Neural cell (in vitro differentiated cells): ENCODE measurements around the gene ADM2. TPM values are rescaled to one million over a fixed set of nuclear protein-coding genes. Genes with fewer than 3 reads are reported as not detected.

ENCODE experiments used
- H2AFZ ChIP-seq: fragments of 200-600, 300-800 bp; sonication (generic), shearing (Covaris generic); 2 replicates; pipeline ENCODE4 v1.6.0; 2014; ENCODE audit warnings: low read depth, mild to moderate bottlenecking, antibody characterized with exemption, low read length, moderate library complexity
- H3F3A ChIP-seq: fragments of 200-600 bp; shearing (Covaris generic); 2 replicates; pipeline ENCODE4 v1.6.1; 2016; ENCODE audit warnings: mild to moderate bottlenecking, moderate library complexity, mixed read lengths, antibody characterized with exemption, low read length; ENCODE audit not compliant: insufficient read depth, poor library complexity, severe bottlenecking
- H3K27ac ChIP-seq: fragments of 200-600, 300-800 bp; sonication (generic), shearing (Covaris generic); 2 replicates; pipeline ENCODE4 v1.5.1; 2014; ENCODE audit warnings: mild to moderate bottlenecking, low read length, moderate library complexity
- H3K27me3 ChIP-seq: fragments of 300-800, 200-600 bp; sonication (generic), shearing (Covaris generic); 2 replicates; pipeline ENCODE4 v1.6.0; 2014; ENCODE audit warnings: mild to moderate bottlenecking, low read depth, low read length, moderate library complexity; ENCODE audit not compliant: insufficient read depth
- H3K36me3 ChIP-seq: fragments of 300-800, 200-600 bp; sonication (generic), shearing (Covaris generic); 2 replicates; pipeline ENCODE4 v1.5.1; 2014; ENCODE audit warnings: mild to moderate bottlenecking, antibody characterized with exemption, low read length, moderate library complexity; ENCODE audit not compliant: insufficient read depth
- H3K4me2 ChIP-seq: fragments of 300-800, 200-600 bp; sonication (generic), shearing (Covaris generic); 2 replicates; pipeline ENCODE4 v1.6.0; 2014; ENCODE audit warnings: mild to moderate bottlenecking, low read length
- H3K4me3 ChIP-seq: fragments of 300-800, 200-600 bp; sonication (generic), shearing (Covaris generic); 2 replicates; pipeline ENCODE4 v1.5.1; 2014; ENCODE audit warnings: mild to moderate bottlenecking, low read length, moderate library complexity
- H3K79me2 ChIP-seq: fragments of 200-600 bp; shearing (Covaris generic); replicated peaks from 2 replicates; pipeline ENCODE4 v1.6.0; 2014; ENCODE audit warnings: mild to moderate bottlenecking, low read length, moderate library complexity; ENCODE audit not compliant: insufficient read depth
- H3K9ac ChIP-seq: fragments of 300-800, 200-600 bp; sonication (generic), shearing (Covaris generic); 2 replicates; pipeline ENCODE4 v1.6.1; 2016; ENCODE audit warnings: mild to moderate bottlenecking, low read length, mixed read lengths
- H3K9me2 ChIP-seq: fragments of 200-600 bp; shearing (Covaris generic); 2 replicates; pipeline ENCODE4 v1.6.1; 2016; ENCODE audit warnings: mild to moderate bottlenecking, low read length, mixed read lengths; ENCODE audit not compliant: insufficient read depth
- H3K9me3 ChIP-seq: fragments of 200-600, 300-800 bp; sonication (generic), shearing (Covaris generic); 2 replicates; pipeline ENCODE4 v1.6.1; 2016; ENCODE audit warnings: mild to moderate bottlenecking, mixed run types, low read length, moderate library complexity, mixed read lengths
- H4K20me1 ChIP-seq: fragments of 200-600 bp; shearing (Covaris generic); 2 replicates; pipeline ENCODE4 v1.6.1; 2016; ENCODE audit warnings: mild to moderate bottlenecking, mixed run types; ENCODE audit not compliant: insufficient read depth
- CTCF ChIP-seq: fragments of 450-650 bp; IDR thresholded peaks from 2 replicates; pipeline ENCODE4 v1.5.1; 2014; ENCODE audit warnings: antibody characterized with exemption, mild to moderate bottlenecking, moderate library complexity; ENCODE audit not compliant: poor library complexity, severe bottlenecking
- EP300 ChIP-seq: fragments of 450-650 bp; conservative IDR thresholded peaks from 2 replicates; pipeline ENCODE4 v1.6.1; 2014; ENCODE audit warnings: antibody characterized with exemption, mild to moderate bottlenecking, moderate library complexity; ENCODE audit not compliant: poor library complexity, severe bottlenecking
- EZH2 ChIP-seq: fragments of 200-600, 300-800 bp; shearing (Covaris generic), sonication (generic); IDR thresholded peaks from 2 replicates; pipeline ENCODE4 v1.6.1; 2014; ENCODE audit warnings: antibody characterized with exemption, low read length, borderline replicate concordance, mild to moderate bottlenecking; ENCODE audit not compliant: insufficient read depth, poor library complexity, severe bottlenecking
- MXI1 ChIP-seq: fragments of 450-650 bp; conservative IDR thresholded peaks from 2 replicates; pipeline ENCODE4 v1.6.1; 2014; ENCODE audit warnings: antibody characterized with exemption, mild to moderate bottlenecking; ENCODE audit not compliant: poor library complexity, severe bottlenecking
- POLR2AphosphoS5 ChIP-seq: IDR thresholded peaks from 2 replicates; pipeline ENCODE4 v1.6.1; 2012
- RAD21 ChIP-seq: fragments of 450-650 bp; conservative IDR thresholded peaks from 2 replicates; pipeline ENCODE4 v1.6.1; 2014; ENCODE audit warnings: antibody characterized with exemption, mild to moderate bottlenecking, moderate library complexity
- REST ChIP-seq: IDR thresholded peaks from 2 replicates; pipeline ENCODE4 v1.6.1; 2012; ENCODE audit warnings: borderline replicate concordance
- SMC3 ChIP-seq: fragments of 450-650 bp; conservative IDR thresholded peaks from 2 replicates; pipeline ENCODE4 v1.6.1; 2014; ENCODE audit warnings: antibody characterized with exemption, mild to moderate bottlenecking, moderate library complexity; ENCODE audit not compliant: poor library complexity
- TAF1 ChIP-seq: IDR thresholded peaks from 2 replicates; pipeline ENCODE4 v1.6.1; 2012; ENCODE audit warnings: low read depth
- polyA minus RNA-seq: library from RNA; depleted of rRNA, polyadenylated mRNA; stranded (reverse); fragments of >200 nt; gene quantifications from 2 replicates; pipeline ENCODE4 v1.2.3, GENCODE V29; 2014
- polyA plus RNA-seq: library from polyadenylated mRNA; depleted of rRNA; stranded (reverse); fragments of >200 nt; gene quantifications from 2 replicates; pipeline ENCODE4 v1.2.3, GENCODE V29; 2014

Gene ADM2
- polyA plus RNA-seq (not detected in 2 replicates), polyA minus RNA-seq (not detected in 2 replicates)

GRCh38 chr22:50481440-50482106 is at the start of gene ADM2:
Gene ADM2, plus strand, starts transcription at chr22:50481543. Its CDS starts 305 bp downstream, at chr22:50481848.
- H3K79me2 ChIP-seq, result no peaks in the 10 kb centered on the region
- H3K9me3 ChIP-seq, result no peaks in the 10 kb centered on the region
- H3K9me2 ChIP-seq, result no peaks in the 10 kb centered on the region
- H3K27me3 ChIP-seq, result peaks cover 32% of the 10 kb centered on the region
- no peaks in the 10 kb centered on the region for H4K20me1 ChIP-seq
- H3K36me3 ChIP-seq, result no peaks in the 10 kb centered on the region
- no peak within 1 kb of the TSS for H3K4me2 ChIP-seq
- TF ChIP-seq EZH2 (no peak), SMC3 (no peak), TAF1 (no peak), EP300 (no peak), RAD21 (no peak), POLR2AphosphoS5 (no peak), REST (no peak), CTCF (no peak), MXI1 (no peak)
- no peak within 1 kb of the TSS for H2AFZ ChIP-seq
- H3F3A ChIP-seq, result no peaks in the 10 kb centered on the region
- no peak within 1 kb of the TSS for H3K27ac ChIP-seq
- no peak within 1 kb of the TSS for H3K4me3 ChIP-seq
- no peak within 1 kb of the TSS for H3K9ac ChIP-seq

- Histone ChIP-seq H3K9me3 (no peaks in the 10 kb centered on the region), H3K27ac (no peak overlapping the region), H3K4me3 (no peak overlapping the region), H3K9me2 (no peaks in the 10 kb centered on the region), H4K20me1 (no peaks in the 10 kb centered on the region), H3K9ac (no peak overlapping the region), H3F3A (no peaks in the 10 kb centered on the region), H3K4me2 (no peak overlapping the region), H2AFZ (no peak overlapping the region), H3K27me3 (no peaks in the 10 kb centered on the region), H3K36me3 (peaks cover 4% of the 10 kb centered on the region), H3K79me2 (no peaks in the 10 kb centered on the region)
- no peak for TF ChIP-seq REST
- no peak for TF ChIP-seq RAD21
- no peak for TF ChIP-seq EP300
- TF ChIP-seq EZH2, result no peak
- no peak for TF ChIP-seq POLR2AphosphoS5
- no peak for TF ChIP-seq TAF1
- TF ChIP-seq CTCF, result no peak
- TF ChIP-seq SMC3, result no peak
- no peak for TF ChIP-seq MXI1
These were observed 49.0 kb upstream of the ADM2 start for GRCh38 chr22:50432131-50432876.
